ENCODE measurements around the gene LGI2. TPM values are rescaled to one million over a fixed set of nuclear protein-coding genes. Genes with fewer than 3 reads are reported as not detected.

LGI2 gene
- total and polyA plus RNA-seq, 2 experiments from 2014 or later = 0.63 to 8.0 TPM

GRCh38 chr4:25057299-25057698 is 26.6 kb upstream of the LGI2 start:
- no peak overlapping the region for H3K27ac ChIP-seq (ENCODE audit: low read depth)
- H3K4me1 Mint-ChIP-seq = peaks cover 12% of the 10 kb centered on the region
- no peak overlapping the region for H3K4me2 ChIP-seq
- H3K4me3 ChIP-seq = no peak overlapping the region
- no peak for ATAC-seq
- no peak overlapping the region for H3K27ac Mint-ChIP-seq
- no peak overlapping the region for H3K4me3 Mint-ChIP-seq
- no peaks in the 10 kb centered on the region for H3K9me2 ChIP-seq (ENCODE audit: insufficient read depth)
- H3K9me3 Mint-ChIP-seq = no peaks in the 10 kb centered on the region
- no peaks in the 10 kb centered on the region for H3K79me2 ChIP-seq (replicated peaks; ENCODE audit: insufficient read depth)
- no peaks in the 10 kb centered on the region for H4K20me1 ChIP-seq (replicated peaks; ENCODE audit: insufficient read depth)
- H3K27me3 Mint-ChIP-seq (ENCODE audit: insufficient read depth, low read depth, poor library complexity) = peaks cover 2% of the 10 kb centered on the region
- H3K4me1 ChIP-seq (ENCODE audit: insufficient read depth) = peaks cover 13% of the 10 kb centered on the region; the same call in 1 of the 2 replicates
- H3F3A ChIP-seq (replicated peaks; ENCODE audit: low read depth) = no peaks in the 10 kb centered on the region
- DNase-seq (ENCODE audit: low spot score) = no peak
- no peaks in the 10 kb centered on the region for H3K36me3 ChIP-seq (ENCODE audit: insufficient read depth)
- H2AFZ ChIP-seq = no peak overlapping the region
- H3K36me3 Mint-ChIP-seq (ENCODE audit: low read depth) = peaks cover 3% of the 10 kb centered on the region
- TF ChIP-seq NANOG (IDR thresholded peaks at IDR 0.05; ENCODE audit: borderline replicate concordance) (no peak), ZNF114 (CRISPR knock-in tag; IDR thresholded peaks at IDR 0.05) (no peak), EZH2phosphoT487 (IDR thresholded peaks at IDR 0.05; ENCODE audit: unreplicated experiment) (no peak), CTCF (conservative IDR thresholded peaks at IDR 0.05; ENCODE audit: low read depth in 2 of 2) (no peak), STAT1 (IDR thresholded peaks at IDR 0.05; ENCODE audit: unreplicated experiment) (no peak), JUNB (IDR thresholded peaks at IDR 0.05; ENCODE audit: unreplicated experiment) (no peak), ZNF331 (CRISPR knock-in tag; IDR thresholded peaks at IDR 0.05; ENCODE audit: low read depth) (no peak), POLR2AphosphoS5 (IDR thresholded peaks at IDR 0.05; ENCODE audit: low read depth) (no peak), ETS1 (IDR thresholded peaks at IDR 0.05) (no peak), ZNF462 (CRISPR knock-in tag; IDR thresholded peaks at IDR 0.05) (no peak), CREB1 (CRISPR knock-in tag; IDR thresholded peaks at IDR 0.05; ENCODE audit: low read depth) (no peak), REST (IDR thresholded peaks at IDR 0.05; ENCODE audit: unreplicated experiment) (no peak), EZH2 (IDR thresholded peaks at IDR 0.05; ENCODE audit: low read depth, unreplicated experiment) (no peak)
- H3K27me3 ChIP-seq (ENCODE audit: insufficient read depth) = no peaks in the 10 kb centered on the region
